GM12878 (cell line): ENCODE measurements around the gene NDOR1.
"Not testable (repeated sequence)": the region's sequence is repeated elsewhere in the genome, so short reads cannot be mapped to it uniquely, and the experiment has no call there.

ENCODE experiments used
- BHLHE40 ChIP-seq, 2 experiments: fragments of 450-650 bp in 1 of 2; IDR thresholded peaks; 2 replicates each; pipeline ENCODE4 v1.6.1; 2011 to 2017; ENCODE audit warnings: low read depth in 2 of 2, borderline replicate concordance in 1 of 2, improper control_type of control experiment in 1 of 2, low read length in 1 of 2, mild to moderate bottlenecking in 1 of 2
- CEBPB ChIP-seq, 2 experiments: fragments of 150-350 bp in 1 of 2; IDR thresholded peaks; 2 replicates each; pipeline ENCODE4 v1.6.1; 2012 to 2014; ENCODE audit warnings: low read depth in 2 of 2, low read length in 2 of 2, borderline replicate concordance in 1 of 2, inconsistent platforms in 1 of 2
- CHD2 ChIP-seq: IDR thresholded peaks from 2 replicates; pipeline ENCODE4 v1.6.1; 2011; ENCODE audit warnings: low read depth, low read length, improper control_type of control experiment, borderline replicate concordance
- CTCF ChIP-seq, 3 experiments: IDR thresholded peaks in 2 of 3; conservative IDR thresholded peaks in 1 of 3; 2 replicates each; pipeline ENCODE4 v1.5.1; 2011; ENCODE audit warnings: low read depth in 3 of 3, low read length in 3 of 3, mild to moderate bottlenecking in 3 of 3, control low read depth in 2 of 3, moderate library complexity in 2 of 3, inconsistent platforms in 1 of 3, mixed read lengths in 1 of 3; ENCODE audit not compliant: control insufficient read depth in 2 of 3, insufficient read depth in 1 of 3; ENCODE audit errors: extremely low read depth in 1 of 3
- HCFC1 ChIP-seq: fragments of 150-350 bp; IDR thresholded peaks from 2 replicates; pipeline ENCODE4 v1.6.1; 2014; ENCODE audit warnings: low read length
- MXI1 ChIP-seq: fragments of 150-350 bp; IDR thresholded peaks from 2 replicates; pipeline ENCODE4 v1.6.1; 2011; ENCODE audit warnings: low read depth, mild to moderate bottlenecking, inconsistent platforms, low read length, improper control_type of control experiment
- NFYB ChIP-seq: IDR thresholded peaks from 2 replicates; pipeline ENCODE4 v1.6.1; 2011; ENCODE audit warnings: low read depth, mild to moderate bottlenecking, low read length, improper control_type of control experiment, moderate library complexity; ENCODE audit not compliant: insufficient read depth
- POLR2A ChIP-seq: IDR thresholded peaks from 2 replicates; pipeline ENCODE4 v1.6.1; 2011; ENCODE audit warnings: low read depth, mild to moderate bottlenecking, low read length
- RUNX3 ChIP-seq: IDR thresholded peaks from 2 replicates; pipeline ENCODE4 v1.6.1; 2012; ENCODE audit warnings: low read length, inconsistent platforms
- SIN3A ChIP-seq: IDR thresholded peaks from 2 replicates; pipeline ENCODE4 v1.6.1; 2012; ENCODE audit warnings: low read depth, low read length, improper control_type of control experiment
- SMC3 ChIP-seq: IDR thresholded peaks from 2 replicates; pipeline ENCODE4 v1.6.1; 2011; ENCODE audit warnings: low read length, improper control_type of control experiment, borderline replicate concordance
- SRF ChIP-seq, 2 experiments: IDR thresholded peaks; 2 replicates each; pipeline ENCODE4 v1.6.1; 2011; ENCODE audit warnings: low read depth in 2 of 2, low read length in 2 of 2, mild to moderate bottlenecking in 1 of 2, moderate library complexity in 1 of 2
- USF2 ChIP-seq: IDR thresholded peaks from 2 replicates; pipeline ENCODE4 v1.6.1; 2011; ENCODE audit warnings: low read depth, low read length, improper control_type of control experiment, borderline replicate concordance
- ZZZ3 ChIP-seq: IDR thresholded peaks from 2 replicates; pipeline ENCODE4 v1.6.1; 2011; ENCODE audit warnings: low read depth; ENCODE audit not compliant: control insufficient read depth, insufficient read length

GRCh38 chr9:137239541-137240200 lies 34.2 kb downstream of the NDOR1 start:
- not testable (repeated sequence) for TF ChIP-seq CEBPB (IDR thresholded peaks at IDR 0.05; ENCODE audit: borderline replicate concordance in 1 of 2, low read depth in 2 of 2, low read length in 2 of 2); CTCF (IDR thresholded peaks at IDR 0.05 in 2 of 3, conservative IDR thresholded peaks at IDR 0.05 in 1 of 3; ENCODE audit: control insufficient read depth in 2 of 3, extremely low read depth in 1 of 3, insufficient read depth in 1 of 3, low read depth in 3 of 3, low read length in 3 of 3); CHD2; SRF (IDR thresholded peaks at IDR 0.05; ENCODE audit: low read depth in 2 of 2, low read length in 2 of 2); ZZZ3; SIN3A; USF2; SMC3; POLR2A; BHLHE40 (IDR thresholded peaks at IDR 0.05; ENCODE audit: borderline replicate concordance in 1 of 2, low read depth in 2 of 2, low read length in 1 of 2); RUNX3; HCFC1; MXI1; NFYB
